Ascending aorta (tissue), 2 donors: Measurements from ENCODE around the gene CA4. TPM values are rescaled to one million over a fixed set of nuclear protein-coding genes. Genes with fewer than 3 reads are reported as not detected.

Experiments used
- DNase-seq, 2 donors: peaks; one replicate each; pipeline ENCODE4 v3.0.0-alpha.2; 2019; ENCODE audit warnings: low spot score in 2 of 2
- H3K27ac ChIP-seq, 2 donors: fragments of 200-600 bp; sonication (generic); one replicate each; pipeline ENCODE4 v1.5.1; 2016 to 2017; ENCODE audit warnings: mild to moderate bottlenecking in 1 of 2
- H3K27me3 ChIP-seq: fragments of 200-600 bp; sonication (generic); one replicate; pipeline ENCODE4 v1.5.1; 2017
- H3K36me3 ChIP-seq, 2 donors: fragments of 200-600 bp; sonication (generic); one replicate each; pipeline ENCODE4 v1.5.1; 2016
- H3K4me1 ChIP-seq, 2 donors: fragments of 200-600 bp; sonication (generic); one replicate each; pipeline ENCODE4 v1.5.1; 2016 to 2017; ENCODE audit warnings: mild to moderate bottlenecking in 1 of 2
- H3K4me3 ChIP-seq, 2 donors: fragments of 200-600 bp; sonication (generic); one replicate each; pipeline ENCODE4 v1.5.1; 2016 to 2017; ENCODE audit warnings: mild to moderate bottlenecking in 1 of 2
- H3K9me3 ChIP-seq, 2 donors: fragments of 200-600 bp; sonication (generic); one replicate each; pipeline ENCODE4 v1.5.1; 2016
- intact Hi-C: fragments of 100-400 bp; cut with DNase I; formaldehyde crosslinking; loops from one replicate; pipeline ENCODE4 v1.15.1; 2023
- total RNA-seq: library from RNA; depleted of rRNA; stranded (reverse); fragments of >200 nt; gene quantifications from one replicate; pipeline ENCODE4 v1.1.0, GENCODE V29; 2016
- TF ChIP-seq, protein P1 (sequence below), 3 experiments: fragments of 200-600 bp in 2 of 3; fragments of 450-650 bp in 1 of 3; sonication (generic) in 2 of 3; IDR thresholded peaks; one replicate each; pipeline ENCODE4 v1.5.1; 2016 to 2019; ENCODE audit warnings: antibody characterized with exemption in 3 of 3, mild to moderate bottlenecking in 1 of 3, moderate library complexity in 1 of 3

CA4 gene
- total RNA-seq, 1 donor from 2014 or later, result 35.3 TPM

DNA sequence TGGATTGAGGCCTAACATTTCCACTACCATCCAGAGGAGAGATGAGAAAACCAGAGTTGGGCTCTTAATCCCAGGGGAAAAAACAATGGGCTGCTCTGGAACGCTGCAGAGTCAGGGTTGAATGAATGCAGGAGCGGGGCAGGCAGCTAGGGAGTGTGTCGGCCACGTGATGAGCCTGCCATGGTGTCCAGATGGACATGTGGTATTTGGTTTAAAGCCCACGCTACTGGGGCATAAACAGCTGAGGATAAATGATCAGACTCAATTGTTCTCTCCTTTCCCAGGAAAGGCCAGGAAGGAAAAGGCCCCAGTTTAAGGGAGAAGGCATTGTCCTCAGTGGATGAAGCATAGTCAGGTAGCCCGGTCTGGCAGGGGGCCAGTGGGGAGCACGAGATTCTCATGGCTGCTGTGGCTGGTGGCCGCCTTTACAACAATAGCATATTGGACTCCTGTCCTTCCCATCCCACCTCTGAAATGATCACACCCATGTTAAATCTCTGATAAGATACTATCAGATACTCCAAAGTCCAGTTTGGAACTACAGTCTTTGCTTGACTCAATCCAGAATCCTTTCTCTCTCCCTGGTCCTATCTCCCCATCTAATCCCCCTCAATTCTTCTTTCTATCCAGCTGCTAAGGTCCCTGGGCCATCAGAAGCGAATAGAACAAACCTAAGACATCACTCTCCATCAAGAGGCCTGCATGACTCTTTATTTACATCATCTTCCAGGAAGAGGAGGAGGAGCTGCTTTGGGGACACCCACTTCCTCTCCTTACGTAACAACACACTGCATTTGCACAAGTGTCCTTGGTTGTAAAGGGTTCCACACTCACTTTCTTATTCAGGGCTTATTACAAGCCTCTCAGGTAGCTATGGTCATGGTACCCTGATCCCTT is 20.4 kb downstream of the CA4 start:
- Histone ChIP-seq H3K4me1 (no peaks in the 10 kb centered on the region), H3K4me3 (no peak overlapping the region), H3K27ac (no peak overlapping the region), H3K27me3 (no peaks in the 10 kb centered on the region), H3K9me3 (no peaks in the 10 kb centered on the region), H3K36me3 (no peaks in the 10 kb centered on the region)
- intact Hi-C loops, result no loop called here
- TF ChIP-seq, protein P1, sequence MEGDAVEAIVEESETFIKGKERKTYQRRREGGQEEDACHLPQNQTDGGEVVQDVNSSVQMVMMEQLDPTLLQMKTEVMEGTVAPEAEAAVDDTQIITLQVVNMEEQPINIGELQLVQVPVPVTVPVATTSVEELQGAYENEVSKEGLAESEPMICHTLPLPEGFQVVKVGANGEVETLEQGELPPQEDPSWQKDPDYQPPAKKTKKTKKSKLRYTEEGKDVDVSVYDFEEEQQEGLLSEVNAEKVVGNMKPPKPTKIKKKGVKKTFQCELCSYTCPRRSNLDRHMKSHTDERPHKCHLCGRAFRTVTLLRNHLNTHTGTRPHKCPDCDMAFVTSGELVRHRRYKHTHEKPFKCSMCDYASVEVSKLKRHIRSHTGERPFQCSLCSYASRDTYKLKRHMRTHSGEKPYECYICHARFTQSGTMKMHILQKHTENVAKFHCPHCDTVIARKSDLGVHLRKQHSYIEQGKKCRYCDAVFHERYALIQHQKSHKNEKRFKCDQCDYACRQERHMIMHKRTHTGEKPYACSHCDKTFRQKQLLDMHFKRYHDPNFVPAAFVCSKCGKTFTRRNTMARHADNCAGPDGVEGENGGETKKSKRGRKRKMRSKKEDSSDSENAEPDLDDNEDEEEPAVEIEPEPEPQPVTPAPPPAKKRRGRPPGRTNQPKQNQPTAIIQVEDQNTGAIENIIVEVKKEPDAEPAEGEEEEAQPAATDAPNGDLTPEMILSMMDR (IDR thresholded peaks at IDR 0.05), result no peak
- DNase-seq, result no peak

DNA sequence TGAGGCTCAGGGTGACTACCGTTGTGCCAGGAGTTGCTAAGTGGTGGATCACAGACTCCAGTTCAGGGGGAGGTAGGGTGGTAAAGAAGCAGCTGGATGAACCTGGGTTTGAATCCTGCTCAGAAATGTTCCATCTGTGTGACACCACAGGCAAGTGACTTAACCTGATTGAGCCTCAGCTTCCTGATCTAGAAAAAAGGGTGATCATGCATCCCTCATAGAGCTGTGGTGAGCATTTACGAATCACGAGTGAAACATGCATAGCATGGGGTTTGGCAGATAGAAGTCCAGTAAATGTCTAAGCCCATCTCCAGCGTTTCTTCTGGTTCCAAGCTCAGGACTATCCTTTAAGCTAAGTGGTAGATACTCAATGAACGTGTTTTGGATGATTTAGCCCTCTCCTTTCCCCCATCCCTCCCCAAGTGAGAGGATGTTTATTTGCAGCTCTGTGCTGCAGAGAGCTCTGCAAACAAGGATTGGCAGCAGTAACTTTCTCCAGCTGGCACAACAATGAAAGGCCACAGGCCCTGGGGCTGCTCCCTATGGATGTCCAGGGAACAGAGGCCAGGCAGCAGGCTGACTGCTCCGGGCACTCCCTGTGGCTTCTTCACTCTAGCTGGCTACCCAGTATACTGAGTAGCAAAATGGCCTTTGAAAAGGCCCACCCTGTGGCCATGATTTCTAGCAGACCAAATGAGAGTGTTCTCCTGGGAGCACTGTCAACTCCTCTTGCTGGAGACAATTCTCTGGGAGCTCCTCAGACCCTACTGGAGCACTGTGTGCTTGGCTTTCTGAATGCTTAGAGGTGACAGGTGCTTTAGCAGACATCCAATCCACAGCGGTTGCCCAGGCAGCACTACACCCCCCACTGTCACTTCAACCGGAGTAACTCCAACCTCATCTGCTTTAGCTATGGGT is 21.3 kb downstream of the CA4 start:
- Histone ChIP-seq H3K27me3 (no peaks in the 10 kb centered on the region), H3K4me1 (no peaks in the 10 kb centered on the region), H3K4me3 (no peak overlapping the region), H3K27ac (no peak overlapping the region), H3K36me3 (no peaks in the 10 kb centered on the region), H3K9me3 (no peaks in the 10 kb centered on the region)
- TF ChIP-seq, protein P1 (IDR thresholded peaks at IDR 0.05), result no peak
- intact Hi-C loops, result no loop called here
- DNase-seq, result no peak

DNA sequence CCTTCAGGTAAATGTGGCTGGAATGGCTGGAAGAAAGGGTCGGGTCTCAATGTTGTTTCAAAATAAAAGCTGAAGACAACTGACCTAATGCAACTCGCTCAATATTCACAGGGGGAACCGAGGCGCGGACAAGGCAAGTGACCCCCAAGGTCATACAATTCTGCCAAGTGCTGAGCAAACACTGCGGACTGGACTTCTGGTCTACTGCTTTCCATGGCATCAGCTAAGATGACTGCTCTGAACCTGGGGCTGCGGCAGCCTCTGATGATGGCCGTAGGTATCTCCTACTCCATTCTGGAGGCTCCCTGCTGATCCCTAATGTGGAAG is 21.9 kb downstream of the CA4 start:
- H3K27me3 ChIP-seq, result no peaks in the 10 kb centered on the region
- peaks cover 0 to 4% of the 10 kb centered on the region in 2 donors for H3K36me3 ChIP-seq
- H3K27ac ChIP-seq, result no peak overlapping the region
- H3K9me3 ChIP-seq, result no peaks in the 10 kb centered on the region
- no peaks in the 10 kb centered on the region for H3K4me1 ChIP-seq
- intact Hi-C loops, result no loop called here
- DNase-seq, result no peak
- TF ChIP-seq, protein P1 (IDR thresholded peaks at IDR 0.05), result no peak
- H3K4me3 ChIP-seq, result no peak overlapping the region

DNA sequence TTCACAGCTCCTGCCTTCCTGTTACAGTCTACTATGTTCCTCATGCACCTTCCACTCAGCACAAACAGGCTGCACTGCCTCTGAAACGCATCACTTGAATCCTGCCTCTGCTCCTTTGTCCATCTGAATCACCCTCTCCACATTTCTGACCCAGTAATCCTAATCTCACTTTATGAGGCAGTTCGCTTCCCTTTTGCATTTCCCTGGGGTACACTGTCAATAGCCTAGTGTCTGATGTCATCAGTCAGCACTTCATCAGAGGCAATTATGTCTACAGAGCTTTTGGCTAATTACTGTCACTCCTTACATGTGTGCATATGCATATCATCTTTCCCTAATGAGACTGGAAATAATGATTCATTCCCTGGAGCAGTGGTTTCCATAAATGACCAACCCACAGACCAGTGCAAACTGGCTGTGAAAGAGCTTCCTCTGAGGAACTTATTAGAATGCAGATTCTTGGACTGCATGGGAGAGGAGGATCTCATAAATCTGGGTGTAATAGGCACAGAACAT is 23.6 kb downstream of the CA4 start:
- Histone ChIP-seq H3K27me3 (no peaks in the 10 kb centered on the region), H3K36me3 (peaks cover 4 to 11% of the 10 kb centered on the region in 2 donors), H3K27ac (no peak overlapping the region), H3K4me3 (no peak overlapping the region), H3K9me3 (no peaks in the 10 kb centered on the region), H3K4me1 (no peaks in the 10 kb centered on the region)
- TF ChIP-seq, protein P1 (IDR thresholded peaks at IDR 0.05), result no peak
- no peak for DNase-seq
- intact Hi-C loops, result no loop called here

DNA sequence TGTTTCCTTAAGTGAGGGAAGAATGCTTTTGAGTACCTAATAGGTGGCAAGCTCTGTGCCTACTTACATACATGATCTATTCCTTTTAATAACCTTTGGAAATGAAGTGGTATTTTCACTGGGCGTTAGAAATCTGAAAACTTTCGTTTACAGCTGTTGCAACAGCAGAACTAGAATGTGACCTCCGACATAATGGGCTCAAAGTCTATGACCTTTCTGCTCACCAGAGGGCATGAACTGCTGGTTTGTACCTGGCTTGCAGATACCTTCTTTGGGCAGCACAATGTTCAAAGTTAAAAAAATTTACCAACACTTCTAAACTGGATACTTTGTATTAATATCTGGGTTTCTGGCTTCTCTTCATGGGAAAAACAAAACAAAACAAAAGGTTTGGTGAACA is 24.3 kb downstream of the CA4 start:
- no peaks in the 10 kb centered on the region for H3K4me1 ChIP-seq
- no peak overlapping the region for H3K4me3 ChIP-seq
- no peak overlapping the region for H3K27ac ChIP-seq
- no peaks in the 10 kb centered on the region for H3K27me3 ChIP-seq
- intact Hi-C loops, result no loop called here
- H3K36me3 ChIP-seq, result peaks cover 5 to 18% of the 10 kb centered on the region in 2 donors
- DNase-seq, result no peak
- no peaks in the 10 kb centered on the region for H3K9me3 ChIP-seq
- TF ChIP-seq, protein P1 (IDR thresholded peaks at IDR 0.05), result no peak
